K562 (cell line): Measurements from ENCODE around the gene EIF1. TPM values are rescaled to one million over a fixed set of nuclear protein-coding genes. Genes with fewer than 3 reads are reported as not detected.
A peak's percentile ranks its signal among the peaks of the same experiment; 100 is the strongest.

Source experiments
- BHLHE40 ChIP-seq: IDR thresholded peaks from 2 replicates; pipeline ENCODE4 v1.6.1; 2011; ENCODE audit warnings: low read length, improper control_type of control experiment
- CBX2 ChIP-seq: fragments of 200-600 bp; sonication (generic); IDR thresholded peaks from one replicate; pipeline ENCODE4 v1.6.1; 2012; ENCODE audit warnings: mild to moderate bottlenecking, low read length, inconsistent platforms; ENCODE audit not compliant: insufficient read depth, poor library complexity, severe bottlenecking
- CHD2 ChIP-seq: IDR thresholded peaks from 2 replicates; pipeline ENCODE4 v1.6.1; 2011; ENCODE audit warnings: low read depth, low read length
- FOXK1 ChIP-seq: sonication (generic); formaldehyde crosslinking; IDR thresholded peaks from 2 replicates; pipeline ENCODE4 v1.8.0; 2022; ENCODE audit warnings: missing genetic modification reagents, mild to moderate bottlenecking, borderline replicate concordance
- HDGF ChIP-seq: fragments of 450-650 bp; IDR thresholded peaks from 2 replicates; pipeline ENCODE4 v1.6.1; 2016
- ILF3 ChIP-seq: fragments of 450-650 bp; IDR thresholded peaks from 2 replicates; pipeline ENCODE4 v1.6.1; 2018; ENCODE audit warnings: antibody characterized with exemption, mild to moderate bottlenecking, moderate library complexity, borderline replicate concordance
- MLX ChIP-seq, 2 experiments: fragments of 450-650 bp in 1 of 2; sonication (generic) in 1 of 2; formaldehyde crosslinking; conservative IDR thresholded peaks; 2 replicates each; pipeline versions ENCODE4 v1.4.0 to v1.8.1; 2020 to 2022; ENCODE audit warnings: mild to moderate bottlenecking in 1 of 2, missing genetic modification reagents in 1 of 2
- MTA2 ChIP-seq: fragments of 450-650 bp; IDR thresholded peaks from 2 replicates; pipeline ENCODE4 v1.6.1; 2016; ENCODE audit warnings: low read depth
- NR0B1 ChIP-seq: fragments of 450-650 bp; IDR thresholded peaks from one replicate; pipeline ENCODE4 v1.6.1; 2018; ENCODE audit warnings: mild to moderate bottlenecking, moderate library complexity; ENCODE audit not compliant: partially characterized antibody
- PBX2 ChIP-seq, 2 experiments: IDR thresholded peaks in 1 of 2; conservative IDR thresholded peaks in 1 of 2; 2 replicates each; pipeline ENCODE4 v1.6.1; 2016; ENCODE audit warnings: low read depth in 2 of 2, mild to moderate bottlenecking in 1 of 2, missing compliant biosample characterization in 1 of 2, missing genetic modification characterization in 1 of 2, moderate library complexity in 1 of 2
- THAP12 ChIP-seq: fragments of 250-450 bp; sonication (Bioruptor Pico); IDR thresholded peaks from 2 replicates; pipeline ENCODE4 v1.9.0; 2021; ENCODE audit warnings: mild to moderate bottlenecking, inconsistent platforms
- XRCC4 ChIP-seq: IDR thresholded peaks from one replicate; pipeline ENCODE4 v1.6.1; 2011; ENCODE audit not compliant: insufficient read depth, insufficient read length; ENCODE audit errors: extremely low read depth
- ZBTB8A ChIP-seq: fragments of 450-650 bp; IDR thresholded peaks from 2 replicates; pipeline ENCODE4 v1.6.1; 2018; ENCODE audit warnings: mild to moderate bottlenecking, moderate library complexity; ENCODE audit not compliant: partially characterized antibody
- ZKSCAN3 ChIP-seq: fragments of 250-450 bp; sonication (Bioruptor Pico); IDR thresholded peaks from 2 replicates; pipeline ENCODE4 v1.4.0; 2020
- ZNF431 ChIP-seq: sonication (generic); formaldehyde crosslinking; IDR thresholded peaks from 2 replicates; pipeline ENCODE4 v1.8.0; 2022; ENCODE audit warnings: mild to moderate bottlenecking, missing genetic modification reagents
- ZNF551 ChIP-seq: fragments of 250-450 bp; sonication (Bioruptor Pico); IDR thresholded peaks from 2 replicates; pipeline ENCODE4 v1.5.0; 2021; ENCODE audit warnings: mild to moderate bottlenecking, moderate library complexity
- ZNF76 ChIP-seq: fragments of 250-450 bp; sonication (Bioruptor Pico); IDR thresholded peaks from 2 replicates; pipeline ENCODE4 v1.4.0; 2020; ENCODE audit warnings: mild to moderate bottlenecking, moderate library complexity, borderline replicate concordance
- ZNF830 ChIP-seq: fragments of 250-450 bp; sonication (Bioruptor Pico); IDR thresholded peaks from 2 replicates; pipeline ENCODE4 v1.5.0; 2021; ENCODE audit warnings: mild to moderate bottlenecking
- polyA plus RNA-seq, 8 experiments: library from polyadenylated mRNA; depleted of rRNA in 4 of 8; stranded (reverse) in 5 of 8; unstranded in 3 of 8; fragments of >200 nt; fragmentation: Nextera tagmentation in 2 of 8; fragmentation: Illumina TruSeq in 1 of 8; extraction: Ambion mirVana in 2 of 8; extraction: Trizol in 1 of 8; gene quantifications; 2 replicates each; pipeline versions ENCODE4 v1.2.1 to v1.2.3, GENCODE V29; 2011 to 2014; ENCODE audit warnings: inconsistent platforms in 1 of 8, missing spikeins in 1 of 8
- total RNA-seq, 7 experiments: library from RNA; depleted of rRNA in 6 of 7; stranded (reverse); fragments of >200 nt in 6 of 7; fragmentation: Illumina TruSeq in 2 of 7; extraction: Trizol in 2 of 7; gene quantifications; 2 replicates each; pipeline versions ENCODE4 v1.2.1 to v1.2.3, GENCODE V29; 2011 to 2021; ENCODE audit warnings: low replicate concordance in 1 of 7
- TF ChIP-seq, protein P1 (sequence below): sonication (generic); formaldehyde crosslinking; IDR thresholded peaks from 2 replicates; pipeline ENCODE4 v1.8.1; 2023; ENCODE audit warnings: mild to moderate bottlenecking, missing genetic modification reagents

Gene EIF1
- total and polyA plus RNA-seq, 9 of the 15 experiments (the other 6 are each of a cell fraction or from before 2014, with no cell fraction given), result 67.0 to 1,204 (median 320) TPM

DNA sequence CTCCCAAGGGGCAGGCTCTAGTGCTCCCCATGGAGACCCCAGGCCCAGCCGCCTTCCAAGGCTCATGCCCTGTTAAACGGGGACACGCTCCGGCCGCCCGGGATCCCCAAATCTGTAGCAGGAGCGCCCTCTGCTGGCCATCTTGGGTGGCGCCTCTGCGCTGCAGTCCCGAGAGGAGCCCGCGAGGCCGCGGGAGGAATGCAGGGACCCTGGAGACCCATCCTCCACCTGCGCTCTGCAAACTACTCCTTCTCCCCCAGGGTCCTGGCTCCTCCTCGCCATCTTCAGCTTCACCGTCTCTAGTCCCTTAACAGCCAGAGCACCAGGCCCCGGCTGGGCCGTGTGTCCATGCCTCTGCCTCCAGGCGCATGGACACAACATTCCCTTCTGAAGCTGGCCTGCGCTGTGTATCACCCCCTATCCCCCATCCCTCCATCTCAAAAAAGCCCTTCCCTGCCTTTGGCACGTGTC lies 40.7 kb upstream of the EIF1 start (continued):
- peak; percentile 13; the same call in 1 of the 2 replicates for TF ChIP-seq BHLHE40
- no peak for TF ChIP-seq ZNF431 (CRISPR knock-in tag)
- 0 out of 2 replicates have a peak, but pooled peaks have one; percentile 8 for TF ChIP-seq ZNF76 (CRISPR knock-in tag)
- TF ChIP-seq MLX (CRISPR knock-in tag; conservative IDR thresholded peaks at IDR 0.05), result no peak
- TF ChIP-seq, protein P1, sequence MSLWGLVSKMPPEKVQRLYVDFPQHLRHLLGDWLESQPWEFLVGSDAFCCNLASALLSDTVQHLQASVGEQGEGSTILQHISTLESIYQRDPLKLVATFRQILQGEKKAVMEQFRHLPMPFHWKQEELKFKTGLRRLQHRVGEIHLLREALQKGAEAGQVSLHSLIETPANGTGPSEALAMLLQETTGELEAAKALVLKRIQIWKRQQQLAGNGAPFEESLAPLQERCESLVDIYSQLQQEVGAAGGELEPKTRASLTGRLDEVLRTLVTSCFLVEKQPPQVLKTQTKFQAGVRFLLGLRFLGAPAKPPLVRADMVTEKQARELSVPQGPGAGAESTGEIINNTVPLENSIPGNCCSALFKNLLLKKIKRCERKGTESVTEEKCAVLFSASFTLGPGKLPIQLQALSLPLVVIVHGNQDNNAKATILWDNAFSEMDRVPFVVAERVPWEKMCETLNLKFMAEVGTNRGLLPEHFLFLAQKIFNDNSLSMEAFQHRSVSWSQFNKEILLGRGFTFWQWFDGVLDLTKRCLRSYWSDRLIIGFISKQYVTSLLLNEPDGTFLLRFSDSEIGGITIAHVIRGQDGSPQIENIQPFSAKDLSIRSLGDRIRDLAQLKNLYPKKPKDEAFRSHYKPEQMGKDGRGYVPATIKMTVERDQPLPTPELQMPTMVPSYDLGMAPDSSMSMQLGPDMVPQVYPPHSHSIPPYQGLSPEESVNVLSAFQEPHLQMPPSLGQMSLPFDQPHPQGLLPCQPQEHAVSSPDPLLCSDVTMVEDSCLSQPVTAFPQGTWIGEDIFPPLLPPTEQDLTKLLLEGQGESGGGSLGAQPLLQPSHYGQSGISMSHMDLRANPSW (CRISPR knock-in tag), result no peak
- no peak for TF ChIP-seq PBX2 (CRISPR knock-in tag; IDR thresholded peaks at IDR 0.05; ENCODE audit: low read depth)
- no peak for TF ChIP-seq PBX2 (tag; conservative IDR thresholded peaks at IDR 0.05; ENCODE audit: low read depth)
- no peak for TF ChIP-seq ZKSCAN3 (CRISPR knock-in tag)
- TF ChIP-seq ZNF551, result no peak
- no peak for TF ChIP-seq ZBTB8A
- no peak for TF ChIP-seq XRCC4
- no peak for TF ChIP-seq CHD2
- TF ChIP-seq NR0B1, result no peak
- no peak for TF ChIP-seq MTA2
- no peak for TF ChIP-seq ILF3
- TF ChIP-seq THAP12 (CRISPR knock-in tag), result peak; percentile 38; the same call in 1 of the 2 replicates
- 0 out of 2 replicates have a peak, but pooled peaks have one; percentile 59 for TF ChIP-seq HDGF
- no peak for TF ChIP-seq ZNF830
- no peak for TF ChIP-seq CBX2
- no peak for TF ChIP-seq FOXK1
